Endodermal cell (in vitro differentiated cells): ENCODE measurements around the gene TMF1. TPM values are rescaled to one million over a fixed set of nuclear protein-coding genes. Genes with fewer than 3 reads are reported as not detected.

Experiments
- DNase-seq: peaks from one replicate; pipeline ENCODE4 v3.0.0-alpha.2; 2017
- H3K27ac ChIP-seq: 2 replicates; pipeline ENCODE4 v1.5.1; 2013; ENCODE audit warnings: mild to moderate bottlenecking, low read depth, low read length, moderate library complexity
- H3K27me3 ChIP-seq: 2 replicates; pipeline ENCODE4 v1.6.1; 2013; ENCODE audit warnings: mild to moderate bottlenecking, low read length, moderate library complexity; ENCODE audit not compliant: insufficient read depth, control insufficient read depth, poor library complexity, severe bottlenecking
- H3K36me3 ChIP-seq: 2 replicates; pipeline ENCODE4 v1.7.0; 2013; ENCODE audit warnings: mild to moderate bottlenecking, low read length, moderate library complexity; ENCODE audit not compliant: control insufficient read depth, insufficient read depth
- H3K4me1 ChIP-seq: one replicate; pipeline ENCODE4 v1.7.0; 2013; ENCODE audit warnings: low read length; ENCODE audit not compliant: control insufficient read depth, insufficient read depth
- H3K4me3 ChIP-seq: 2 replicates; pipeline ENCODE4 v1.5.1; 2013; ENCODE audit warnings: mild to moderate bottlenecking, low read length, moderate library complexity
- H3K9ac ChIP-seq: 2 replicates; pipeline ENCODE4 v1.6.1; 2013; ENCODE audit warnings: mild to moderate bottlenecking, low read length, moderate library complexity; ENCODE audit not compliant: poor library complexity, severe bottlenecking; ENCODE audit errors: extremely low read depth
- H3K9me3 ChIP-seq: 2 replicates; pipeline ENCODE4 v1.6.1; 2013; ENCODE audit warnings: mild to moderate bottlenecking, low read length, moderate library complexity; ENCODE audit not compliant: control insufficient read depth
- H3K27ac Mint-ChIP-seq: 2 replicates; pipeline ENCODE4 v1.8.0; 2020; ENCODE audit warnings: mixed read lengths
- H3K27me3 Mint-ChIP-seq: 2 replicates; pipeline ENCODE4 v1.8.0; 2021; ENCODE audit warnings: mild to moderate bottlenecking, mixed read lengths; ENCODE audit not compliant: insufficient read depth
- H3K36me3 Mint-ChIP-seq: 2 replicates; pipeline ENCODE4 v1.8.0; 2020; ENCODE audit warnings: low read depth, mixed read lengths
- H3K4me1 Mint-ChIP-seq: 2 replicates; pipeline ENCODE4 v1.8.0; 2020; ENCODE audit warnings: mixed read lengths
- H3K4me3 Mint-ChIP-seq: 2 replicates; pipeline ENCODE4 v1.8.0; 2020; ENCODE audit warnings: mild to moderate bottlenecking, moderate library complexity, mixed read lengths
- H3K9me3 Mint-ChIP-seq: 2 replicates; pipeline ENCODE4 v1.8.0; 2020; ENCODE audit warnings: mild to moderate bottlenecking, mixed read lengths
- CTCF ChIP-seq: fragments of 200-600 bp; sonication (generic); conservative IDR thresholded peaks from 2 replicates; pipeline ENCODE4 v1.5.0; 2021; ENCODE audit warnings: antibody characterized with exemption, mild to moderate bottlenecking
- WGBS, 2 experiments: methylation state at CpG; one replicate each; pipeline versions ENCODE4 v1.1.5 to v1.1.7; 2013; ENCODE audit warnings: missing lambda C conversion rate in 2 of 2, mixed read lengths in 1 of 2; ENCODE audit not compliant: insufficient coverage in 1 of 2, insufficient read length in 1 of 2; 5-methylcytosine and 5-hydroxymethylcytosine counted together
- total RNA-seq, 2 donors: library from RNA; stranded (reverse); fragmentation: NEBNext Ultra II Directional in 1 of 2; extraction: Animal tissue kit (Norgen Biotek cat#: 25700) in 1 of 2; gene quantifications; 2 replicates in 1 of 2; 3 replicates in 1 of 2; pipeline ENCODE4 v1.2.1, GENCODE V29; 2021

TMF1 gene
- total RNA-seq, 2 donors from 2014 or later, result 25.6 to 31.3 TPM

- H3K9me3 Mint-ChIP-seq, result no peaks in the 10 kb centered on the region
- no peak for TF ChIP-seq CTCF
- peaks cover 35% of the 10 kb centered on the region for H3K4me1 Mint-ChIP-seq
- no peaks in the 10 kb centered on the region for H3K27me3 Mint-ChIP-seq
- H3K9ac ChIP-seq, result peak overlapping the region; percentile 67
- H3K27ac Mint-ChIP-seq, result peak overlapping the region; percentile 70
- WGBS, 2 experiments, result 3% methylated on average over 4 to 26 of the region's 26 CpGs
- H3K27me3 ChIP-seq, result no peaks in the 10 kb centered on the region
- no peaks in the 10 kb centered on the region for H3K36me3 Mint-ChIP-seq
- H3K4me3 Mint-ChIP-seq, result peak overlapping the region; percentile 89
- no peaks in the 10 kb centered on the region for H3K36me3 ChIP-seq
- no peak overlapping the region for H3K27ac ChIP-seq
- H3K9me3 ChIP-seq, result no peaks in the 10 kb centered on the region
- H3K4me3 ChIP-seq, result peak overlapping the region; percentile 93
- peak; percentile 68 for DNase-seq
- peaks cover 4% of the 10 kb centered on the region for H3K4me1 ChIP-seq
Measured at GRCh38 chr3:69085168-69085832, 33.2 kb upstream of the TMF1 start.

- H3K27ac ChIP-seq, result no peak within 1 kb of the TSS
- H3K4me1 Mint-ChIP-seq, result peaks cover 35% of the 10 kb centered on the region
- TF ChIP-seq CTCF, result no peak
- H3K4me1 ChIP-seq, result peaks cover 4% of the 10 kb centered on the region
- H3K9me3 ChIP-seq, result no peaks in the 10 kb centered on the region
- WGBS, 2 experiments, result 5 to 23% methylated on average over 4 to 32 of the region's 32 CpGs
- no peaks in the 10 kb centered on the region for H3K27me3 Mint-ChIP-seq
- peak within 1 kb of the TSS; percentile 89 for H3K4me3 Mint-ChIP-seq
- peak within 1 kb of the TSS; percentile 70 for H3K27ac Mint-ChIP-seq
- H3K9ac ChIP-seq, result peak within 1 kb of the TSS; percentile 67
- peak within 1 kb of the TSS; percentile 93 for H3K4me3 ChIP-seq
- H3K36me3 ChIP-seq, result no peaks in the 10 kb centered on the region
- peak; percentile 96 for DNase-seq
- H3K9me3 Mint-ChIP-seq, result no peaks in the 10 kb centered on the region
- no peaks in the 10 kb centered on the region for H3K27me3 ChIP-seq
- no peaks in the 10 kb centered on the region for H3K36me3 Mint-ChIP-seq
Measured at GRCh38 chr3:69084326-69085167, 32.4 kb upstream of the TMF1 start, which contains the start of gene ARL6IP5. ARL6IP5 (plus strand) TSS chr3:69084937; CDS start chr3:69085048, 111 bp downstream.

GRCh38 chr3:69082805-69083204, 30.7 kb upstream of the TMF1 start:
- Histone ChIP-seq H3K4me3 (no peak overlapping the region), H3K27ac (no peak overlapping the region), H3K4me1 (no peaks in the 10 kb centered on the region), H3K9me3 (no peaks in the 10 kb centered on the region), H3K9ac (no peak overlapping the region), H3K36me3 (no peaks in the 10 kb centered on the region), H3K27me3 (no peaks in the 10 kb centered on the region)
- TF ChIP-seq CTCF, result no peak
- Mint-ChIP-seq H3K9me3 (no peaks in the 10 kb centered on the region), H3K27me3 (no peaks in the 10 kb centered on the region), H3K4me3 (no peak overlapping the region), H3K4me1 (peaks cover 37% of the 10 kb centered on the region), H3K27ac (no peak overlapping the region), H3K36me3 (peaks cover 2% of the 10 kb centered on the region)
- DNase-seq, result no peak
